OCI-LY1 (cell line): ENCODE data around the gene WEE1.

Experiments
- EZH2 ChIP-seq: fragments of 200-600 bp; sonication (generic), shearing (Covaris generic); IDR thresholded peaks from 2 replicates; pipeline ENCODE4 v1.8.0; 2017; ENCODE audit warnings: borderline replicate concordance, mixed run types, mild to moderate bottlenecking, antibody characterized with exemption, low read length, moderate library complexity, mixed read lengths
- TF ChIP-seq, protein P1 (sequence below): fragments of 200-600 bp; sonication (generic), shearing (Covaris generic); IDR thresholded peaks from 2 replicates; pipeline ENCODE4 v1.5.1; 2017; ENCODE audit warnings: mild to moderate bottlenecking, antibody characterized with exemption, low read length, moderate library complexity, mixed read lengths

GRCh38 chr11:9596926-9597464 lies 23.5 kb downstream of the WEE1 start:
- TF ChIP-seq, protein P1, sequence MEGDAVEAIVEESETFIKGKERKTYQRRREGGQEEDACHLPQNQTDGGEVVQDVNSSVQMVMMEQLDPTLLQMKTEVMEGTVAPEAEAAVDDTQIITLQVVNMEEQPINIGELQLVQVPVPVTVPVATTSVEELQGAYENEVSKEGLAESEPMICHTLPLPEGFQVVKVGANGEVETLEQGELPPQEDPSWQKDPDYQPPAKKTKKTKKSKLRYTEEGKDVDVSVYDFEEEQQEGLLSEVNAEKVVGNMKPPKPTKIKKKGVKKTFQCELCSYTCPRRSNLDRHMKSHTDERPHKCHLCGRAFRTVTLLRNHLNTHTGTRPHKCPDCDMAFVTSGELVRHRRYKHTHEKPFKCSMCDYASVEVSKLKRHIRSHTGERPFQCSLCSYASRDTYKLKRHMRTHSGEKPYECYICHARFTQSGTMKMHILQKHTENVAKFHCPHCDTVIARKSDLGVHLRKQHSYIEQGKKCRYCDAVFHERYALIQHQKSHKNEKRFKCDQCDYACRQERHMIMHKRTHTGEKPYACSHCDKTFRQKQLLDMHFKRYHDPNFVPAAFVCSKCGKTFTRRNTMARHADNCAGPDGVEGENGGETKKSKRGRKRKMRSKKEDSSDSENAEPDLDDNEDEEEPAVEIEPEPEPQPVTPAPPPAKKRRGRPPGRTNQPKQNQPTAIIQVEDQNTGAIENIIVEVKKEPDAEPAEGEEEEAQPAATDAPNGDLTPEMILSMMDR, result no peak
- no peak for TF ChIP-seq EZH2
